ENCODE measurements around the gene GPR52.

Gene GPR52

DNA sequence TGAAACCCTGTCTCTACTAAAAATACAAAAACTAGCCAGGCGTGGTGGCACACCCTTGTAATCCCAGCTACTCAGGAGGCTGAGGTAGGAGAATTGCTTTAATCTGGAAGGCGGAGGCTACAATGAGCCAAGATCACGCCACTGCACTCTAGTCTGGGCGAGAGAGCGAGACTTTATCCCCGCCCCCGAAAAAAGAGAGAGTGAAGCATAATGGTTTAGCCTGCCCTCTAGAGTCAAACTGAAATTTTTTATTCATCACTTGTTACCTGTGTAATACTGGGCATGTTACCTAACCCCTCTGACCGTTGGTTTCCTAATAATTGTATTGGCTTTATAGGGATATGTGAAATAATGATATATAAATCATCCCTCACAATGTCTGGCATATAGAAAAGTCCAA, 18.8 kb downstream of the GPR52 start:
- no peak for DNase-seq (ENCODE audit: low read depth in 3 of 3)

DNA sequence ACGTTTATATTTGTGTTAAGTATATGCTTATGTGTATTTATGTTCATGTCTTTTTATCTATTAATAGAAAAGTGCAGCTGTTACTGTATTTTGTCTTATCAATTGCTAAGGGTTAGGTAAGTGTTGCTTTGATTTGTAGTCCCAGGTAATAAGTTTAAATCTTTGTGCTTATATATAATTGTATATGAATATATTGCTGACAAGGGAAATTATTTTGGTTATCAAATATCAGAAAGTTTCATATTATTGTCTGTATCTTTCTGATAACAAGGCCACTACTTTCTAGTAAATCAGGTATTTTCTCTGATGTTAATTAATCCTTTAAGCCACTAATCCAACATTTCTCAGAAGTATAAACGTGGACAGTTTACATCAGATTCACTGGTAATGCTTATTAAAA, 21.3 kb downstream of the GPR52 start:
- no peak for DNase-seq (ENCODE audit: low read depth in 3 of 3)

DNA sequence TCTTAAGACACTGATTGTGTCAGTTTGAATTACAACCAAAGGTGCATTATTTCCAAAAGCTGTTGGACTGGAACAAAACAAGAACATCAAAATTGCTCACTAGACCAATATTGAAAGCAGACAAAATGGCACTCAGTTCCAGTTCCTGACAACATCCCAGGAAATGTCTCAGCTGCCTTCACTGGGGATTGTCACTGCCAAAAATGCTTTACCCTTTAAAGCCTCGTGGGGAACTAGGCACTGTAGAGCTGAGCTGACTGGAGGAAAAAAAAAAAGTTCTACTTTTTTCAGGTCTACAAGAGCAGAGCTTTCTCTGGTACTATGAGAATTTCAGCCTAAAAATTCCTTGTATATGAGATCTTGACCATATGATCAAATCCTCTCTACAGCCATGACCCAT, 21.9 kb downstream of the GPR52 start:
- no peak for DNase-seq (ENCODE audit: low read depth in 3 of 3)

DNA sequence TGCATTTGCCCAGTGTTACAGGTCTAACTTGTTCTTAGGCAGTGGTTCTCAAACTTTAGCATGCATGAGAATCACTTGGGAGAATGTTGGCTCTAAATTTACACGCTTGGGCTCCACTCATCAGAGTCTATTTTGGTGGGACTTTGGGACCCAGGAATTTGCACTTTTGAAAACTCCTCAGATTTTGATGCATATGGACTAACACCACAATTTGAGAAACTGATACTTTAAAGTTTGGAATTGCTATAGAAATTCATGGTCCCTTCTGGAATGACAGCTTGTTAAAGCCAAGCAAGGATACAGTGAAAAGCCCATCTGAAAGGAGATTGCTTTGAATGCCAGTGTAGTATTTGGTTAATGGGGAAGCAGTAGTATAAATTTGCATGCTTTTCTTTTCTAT, 31.5 kb downstream of the GPR52 start:
- no peak for DNase-seq (ENCODE audit: low read depth in 3 of 3)

DNA sequence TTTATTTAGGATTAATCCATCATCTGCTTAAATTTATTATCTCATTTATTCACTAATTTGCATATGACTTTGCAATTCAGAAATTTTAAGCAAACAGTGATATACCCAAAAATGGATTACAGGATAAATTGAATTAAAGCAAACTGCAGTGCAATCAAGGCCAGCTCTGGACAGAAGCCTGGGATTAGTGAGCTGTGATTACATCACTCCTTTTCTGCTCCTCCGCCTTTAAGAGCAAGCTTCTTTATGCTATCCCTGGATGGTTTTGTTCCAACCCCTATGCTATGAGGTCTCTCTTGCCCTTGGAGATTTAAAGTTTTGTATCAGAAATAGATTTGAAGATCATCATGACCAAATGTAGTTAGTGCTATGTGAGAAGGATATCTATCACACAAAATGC, 32.6 kb downstream of the GPR52 start:
- DNase-seq (ENCODE audit: low read depth in 3 of 3) = no peak

- DNase-seq (ENCODE audit: low read depth in 3 of 3) = no peak
These were observed 43.8 kb downstream of the GPR52 start for GRCh38 chr1:174491606-174492005.

GRCh38 chr1:174497478-174497877, 49.7 kb downstream of the GPR52 start:
- DNase-seq (ENCODE audit: low read depth in 3 of 3) = no peak

Data from stimulated activated CD4-positive, alpha-beta T cell treated with anti-CD3 and anti-CD28 coated beads, TNF-alpha, amount 100 ng/mL, for 4 hours (primary cell).